VCaP (cell line): ENCODE measurements around the gene MPHOSPH9.
A peak's percentile ranks its signal among the peaks of the same experiment; 100 is the strongest.

ENCODE experiments used
- H3K27ac ChIP-seq: fragments of 450-650 bp; 2 replicates; pipeline ENCODE4 v1.5.1; 2017
- CTCF ChIP-seq: fragments of 450-650 bp; conservative IDR thresholded peaks from 2 replicates; pipeline ENCODE4 v1.5.1; 2017; ENCODE audit warnings: mild to moderate bottlenecking, moderate library complexity

Gene MPHOSPH9

GRCh38 chr12:123163227-123163626 lies 69.7 kb downstream of the MPHOSPH9 start:
- no peak for TF ChIP-seq CTCF
- peak overlapping the region; percentile 45 for H3K27ac ChIP-seq

- TF ChIP-seq CTCF = no peak
- no peak overlapping the region for H3K27ac ChIP-seq
These were observed 72.0 kb downstream of the MPHOSPH9 start for GRCh38 chr12:123160801-123161487.

GRCh38 chr12:123153906-123154305 lies 79.0 kb downstream of the MPHOSPH9 start:
- H3K27ac ChIP-seq = no peak overlapping the region

GRCh38 chr12:123152833-123153232 lies 80.1 kb downstream of the MPHOSPH9 start:
- no peak for TF ChIP-seq CTCF
- H3K27ac ChIP-seq = no peak overlapping the region

More at GRCh38 chr12:123153906-123154305, 79.0 kb downstream of the MPHOSPH9 start:
- no peak for TF ChIP-seq CTCF

GRCh38 chr12:123151457-123152454 lies 81.2 kb downstream of the MPHOSPH9 start:
- no peak for TF ChIP-seq CTCF
- H3K27ac ChIP-seq = peak overlapping the region; percentile 72

GRCh38 chr12:123150744-123151456 lies 82.0 kb downstream of the MPHOSPH9 start, which contains the start of gene PITPNM2:
PITPNM2 (minus strand) TSS chr12:123151090; CDS start chr12:123034590, 116,500 bp downstream.
- peak within 1 kb of the TSS; percentile 72 for H3K27ac ChIP-seq

More at GRCh38 chr12:123150744-123151456, 82.0 kb downstream of the MPHOSPH9 start, which contains the start of gene PITPNM2:
- peak; percentile 61 for TF ChIP-seq CTCF
